GM19463 (cell line): ENCODE results near the gene JPT2.
"Not testable (repeated sequence)": the region's sequence is repeated elsewhere in the genome, so short reads cannot be mapped to it uniquely, and the experiment has no call there.

ENCODE experiments used
- ATAC-seq: cut with Tn5 transposase; IDR thresholded peaks from one replicate; pipeline ENCODE4 v1.9.1; 2021; ENCODE audit warnings: mild to moderate bottlenecking, moderate library complexity; ENCODE audit not compliant: unreplicated experiment

The JPT2 gene

DNA sequence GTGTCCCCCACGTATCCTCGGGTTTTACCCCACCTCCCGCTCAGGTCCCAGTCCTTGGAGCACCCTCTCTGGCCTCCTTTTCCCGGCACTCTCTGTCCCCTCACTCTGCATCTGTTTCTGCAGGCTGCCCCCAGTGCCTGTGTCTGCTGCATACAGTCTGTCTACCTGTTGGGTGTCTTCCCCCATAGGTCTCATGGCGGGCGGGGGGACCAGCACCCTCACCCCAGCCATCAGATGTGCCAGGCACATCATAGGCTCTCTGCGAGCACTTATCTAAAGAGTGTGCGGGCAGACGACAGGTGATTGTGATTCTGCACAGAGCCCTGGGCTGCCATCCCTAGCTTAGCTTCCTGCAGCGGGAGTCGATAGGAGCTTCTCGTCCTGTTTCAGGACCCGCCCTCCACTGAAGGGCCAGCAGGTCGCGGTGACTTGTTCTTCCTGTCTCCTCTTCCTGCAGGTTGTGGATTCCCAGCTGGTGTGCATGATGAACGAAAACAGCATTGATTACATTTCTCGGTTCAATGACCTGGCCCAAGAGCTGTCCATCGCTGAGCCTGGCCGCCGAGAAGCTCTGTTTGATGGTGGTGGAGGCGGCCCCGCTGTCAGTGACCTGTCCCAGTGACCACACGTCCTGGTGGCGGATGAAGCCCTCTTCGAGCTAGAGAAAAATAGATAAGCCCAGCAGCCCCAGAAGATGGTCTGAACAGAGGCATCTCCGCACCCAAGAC lies 4.5 kb upstream of the JPT2 start:
- no peak for ATAC-seq

DNA sequence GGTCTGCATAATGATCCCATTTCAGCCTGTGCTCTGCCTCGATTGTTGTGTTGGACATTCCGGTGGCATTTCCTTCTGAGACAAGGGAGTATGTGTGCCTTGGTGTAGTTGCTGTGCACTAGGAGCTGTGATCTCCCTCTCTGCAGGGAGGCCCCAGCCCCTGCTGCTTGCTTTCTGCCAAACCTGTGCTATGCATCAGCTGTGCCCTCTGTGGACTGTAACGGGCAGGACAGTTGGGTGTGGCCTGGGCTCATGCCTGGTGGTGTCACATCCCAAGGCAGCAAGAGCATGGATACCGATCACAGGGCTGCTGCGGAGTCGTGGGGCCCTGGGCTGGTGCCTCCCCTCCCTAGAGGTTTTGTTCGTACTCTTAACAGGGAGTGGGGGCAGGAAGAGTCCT lies 3.8 kb upstream of the JPT2 start:
- no peak for ATAC-seq

DNA sequence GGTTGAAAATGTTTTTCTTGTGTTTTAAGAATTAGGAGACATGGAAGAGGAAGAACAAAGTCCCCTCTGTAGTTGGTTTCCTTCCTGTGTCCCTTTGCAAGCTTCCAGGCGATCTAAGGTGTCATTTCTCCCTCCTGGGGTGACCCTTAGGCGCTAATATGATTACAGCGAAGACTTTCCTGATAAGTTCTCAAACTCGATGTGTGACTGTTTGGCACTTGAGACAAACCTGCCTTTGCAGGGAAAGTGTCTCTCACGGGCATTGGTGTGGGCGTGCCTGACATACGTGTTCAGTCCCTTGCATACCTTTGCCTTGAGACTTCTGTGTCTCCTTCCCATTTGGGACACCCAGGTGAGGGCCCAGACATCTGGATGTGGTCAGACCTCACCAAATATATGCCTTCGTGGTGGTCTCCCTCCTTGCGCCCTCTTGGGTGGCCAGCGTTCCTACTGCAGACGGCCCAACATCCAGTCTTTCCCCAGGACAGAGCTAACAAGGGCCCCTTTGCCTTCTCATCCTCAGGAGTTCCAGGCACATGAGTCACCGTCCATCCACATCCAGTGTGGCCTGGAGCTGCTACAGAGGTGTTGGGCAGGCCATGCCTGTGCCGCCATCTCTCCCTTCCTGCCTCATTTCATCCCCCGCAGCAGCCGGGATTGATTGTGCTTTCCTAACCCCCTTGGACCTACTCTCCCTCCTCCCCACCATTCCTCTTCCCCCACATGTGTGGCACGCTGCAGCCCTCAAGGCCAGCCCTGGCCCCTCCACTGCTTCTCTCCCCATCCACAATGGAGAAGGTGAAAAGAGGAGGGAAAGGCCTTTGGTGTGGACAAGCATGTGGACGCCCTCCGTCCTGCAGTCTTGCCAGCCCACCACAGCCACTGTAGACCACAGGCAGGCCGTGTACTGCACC lies 3.1 kb upstream of the JPT2 start:
- no peak for ATAC-seq

DNA sequence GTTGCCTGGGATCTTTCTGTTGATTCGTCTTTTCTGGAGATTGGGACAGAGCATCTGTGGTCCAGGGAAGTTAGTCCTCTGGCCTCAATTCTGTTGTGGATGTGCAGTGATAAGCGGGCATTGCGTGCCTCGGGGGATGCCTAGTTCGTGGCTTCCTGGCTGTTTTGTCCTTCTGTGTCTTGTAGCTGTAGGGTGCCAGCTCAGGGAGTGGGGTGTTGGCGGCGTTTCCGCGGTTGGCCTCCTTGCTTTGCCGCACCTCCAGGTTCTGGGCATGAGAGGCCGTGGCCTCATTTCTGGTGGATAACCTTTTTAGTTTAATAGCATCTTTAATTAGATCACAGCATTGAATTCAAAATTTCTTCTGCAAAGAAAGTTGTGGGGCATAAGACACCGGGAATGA lies 1.4 kb upstream of the JPT2 start:
- no peak for ATAC-seq

DNA sequence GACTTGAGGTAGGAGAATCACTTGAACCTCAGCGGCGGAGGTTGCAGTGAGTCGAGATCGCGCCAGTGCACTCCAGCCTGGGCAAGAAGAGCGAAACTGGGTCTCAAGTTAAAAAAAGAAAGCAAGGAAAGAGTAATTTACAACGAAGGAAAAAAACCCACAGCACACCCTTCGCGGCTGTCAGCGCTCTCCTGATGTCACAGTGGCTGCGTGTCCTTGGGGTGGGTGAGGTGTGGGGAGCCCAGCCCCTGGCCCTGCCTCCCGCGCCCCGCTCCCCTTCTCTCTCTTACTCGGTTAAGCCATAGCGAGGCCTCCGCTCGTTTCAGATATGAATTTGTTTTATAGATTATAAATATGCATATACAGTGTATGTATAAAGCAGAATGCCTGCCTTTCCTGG lies 740 bp upstream of the JPT2 start:
- no peak for ATAC-seq

DNA sequence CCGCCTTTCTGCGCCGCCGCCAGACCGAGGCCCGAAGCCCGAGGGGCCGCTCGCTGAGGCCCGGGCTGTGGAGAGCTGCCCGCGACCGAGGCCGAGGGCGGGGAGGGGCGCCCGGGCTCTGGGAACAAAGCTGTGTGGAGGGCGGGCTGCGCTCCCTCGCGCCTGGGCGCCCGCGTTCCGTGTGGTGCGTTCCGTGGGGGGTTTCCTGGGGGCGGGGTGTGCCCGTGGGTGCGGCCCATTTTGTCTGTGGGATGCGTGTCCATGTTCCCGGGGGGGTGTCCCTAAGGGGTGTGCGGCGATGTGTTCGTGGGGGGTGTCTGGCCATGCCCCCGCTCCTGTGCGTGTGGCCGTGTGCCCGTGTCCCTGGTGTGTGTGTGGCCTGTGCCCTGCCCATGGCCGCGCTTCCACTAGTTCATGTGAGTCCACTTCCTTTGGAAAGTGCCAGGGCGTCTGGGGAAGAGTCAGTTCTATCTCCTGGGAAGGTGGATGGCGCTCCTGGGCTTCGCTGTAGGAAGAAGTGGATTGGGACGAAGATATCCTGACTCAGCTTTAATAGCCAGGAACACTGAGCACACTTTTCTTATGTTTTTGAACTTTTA lies 520 bp downstream of the JPT2 start:
- ATAC-seq, result peak; percentile 6

DNA sequence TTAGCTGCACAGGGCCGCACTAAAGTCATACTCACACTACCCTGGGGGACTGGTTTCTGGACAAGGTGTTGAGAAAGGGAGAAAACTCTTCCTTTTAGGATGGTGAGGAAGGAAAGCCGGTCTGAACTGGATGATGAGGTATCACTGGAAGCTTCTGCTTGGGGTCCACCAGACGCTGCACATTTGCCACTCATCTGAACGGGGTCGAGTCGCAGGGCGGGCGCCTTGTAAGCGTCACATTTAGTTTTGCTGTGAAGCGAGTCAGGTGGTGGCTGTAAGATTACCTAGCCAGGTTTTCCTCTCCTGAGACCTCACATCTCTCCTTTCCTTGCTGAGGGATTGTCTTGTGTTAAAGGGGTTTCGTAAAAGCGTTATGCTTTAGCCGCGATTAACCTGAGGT lies 2.3 kb downstream of the JPT2 start:
- ATAC-seq, result no peak

DNA sequence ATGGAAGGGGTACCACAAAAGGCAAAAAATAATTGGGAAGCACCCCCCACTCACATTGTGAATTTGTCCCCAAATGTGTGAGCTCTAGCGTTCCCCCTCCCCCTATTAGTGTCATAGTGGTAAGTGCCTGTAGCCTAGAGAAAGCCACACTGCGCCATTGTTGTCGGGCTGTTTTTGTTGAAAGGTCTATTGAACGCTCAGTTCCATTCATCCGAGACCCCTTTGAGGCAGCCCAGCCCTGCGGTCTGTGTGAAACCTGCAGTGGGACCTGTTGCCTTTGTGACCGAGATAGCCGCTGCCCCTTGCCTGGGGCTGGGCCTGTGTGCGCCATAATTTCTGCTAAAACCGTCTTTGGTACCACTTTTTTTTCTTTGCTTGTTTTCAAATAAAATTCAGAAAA lies 3.0 kb downstream of the JPT2 start:
- no peak for ATAC-seq

DNA sequence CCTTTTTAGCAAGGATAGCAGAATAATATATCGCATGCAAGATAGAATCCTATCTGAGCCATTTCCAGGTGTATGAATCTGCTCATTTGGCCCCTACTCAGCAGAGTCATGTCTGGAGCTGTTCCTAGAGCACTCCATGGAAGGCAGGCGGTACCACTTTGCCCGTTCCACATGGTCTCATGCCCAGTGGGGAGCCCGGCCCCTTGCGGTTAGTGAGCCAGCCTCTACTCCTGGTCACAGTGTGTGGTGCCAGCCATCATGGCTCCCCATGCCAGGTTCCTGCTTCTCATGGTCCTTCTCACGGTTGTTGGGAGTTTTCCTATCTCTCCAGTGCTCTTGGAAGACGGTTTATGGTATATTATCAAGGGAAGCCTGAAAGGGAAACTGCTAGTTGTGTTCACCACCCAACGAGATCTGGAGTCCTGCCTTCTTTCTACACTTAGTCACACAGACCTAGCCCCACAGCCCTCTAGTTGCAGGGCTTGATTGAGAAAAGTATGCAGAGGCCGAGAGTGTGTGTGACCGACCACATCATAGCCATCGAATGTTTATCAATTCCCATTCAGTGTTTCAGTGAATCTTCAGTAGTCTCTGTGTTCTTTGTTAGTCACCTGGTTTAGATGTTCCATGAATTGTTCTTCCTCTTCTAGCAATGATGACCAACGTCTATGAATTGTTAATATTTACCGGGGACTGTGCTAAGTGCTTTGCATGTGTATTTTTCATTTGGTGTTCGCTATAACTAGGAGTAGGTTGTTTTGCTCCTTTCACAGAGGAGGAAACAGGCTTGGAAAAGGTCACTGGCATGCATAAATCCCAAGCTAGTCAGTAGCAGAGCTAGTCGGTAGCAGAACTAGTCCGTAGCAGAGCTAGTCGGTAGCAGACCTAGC lies 9.6 kb downstream of the JPT2 start:
- ATAC-seq, result no peak

DNA sequence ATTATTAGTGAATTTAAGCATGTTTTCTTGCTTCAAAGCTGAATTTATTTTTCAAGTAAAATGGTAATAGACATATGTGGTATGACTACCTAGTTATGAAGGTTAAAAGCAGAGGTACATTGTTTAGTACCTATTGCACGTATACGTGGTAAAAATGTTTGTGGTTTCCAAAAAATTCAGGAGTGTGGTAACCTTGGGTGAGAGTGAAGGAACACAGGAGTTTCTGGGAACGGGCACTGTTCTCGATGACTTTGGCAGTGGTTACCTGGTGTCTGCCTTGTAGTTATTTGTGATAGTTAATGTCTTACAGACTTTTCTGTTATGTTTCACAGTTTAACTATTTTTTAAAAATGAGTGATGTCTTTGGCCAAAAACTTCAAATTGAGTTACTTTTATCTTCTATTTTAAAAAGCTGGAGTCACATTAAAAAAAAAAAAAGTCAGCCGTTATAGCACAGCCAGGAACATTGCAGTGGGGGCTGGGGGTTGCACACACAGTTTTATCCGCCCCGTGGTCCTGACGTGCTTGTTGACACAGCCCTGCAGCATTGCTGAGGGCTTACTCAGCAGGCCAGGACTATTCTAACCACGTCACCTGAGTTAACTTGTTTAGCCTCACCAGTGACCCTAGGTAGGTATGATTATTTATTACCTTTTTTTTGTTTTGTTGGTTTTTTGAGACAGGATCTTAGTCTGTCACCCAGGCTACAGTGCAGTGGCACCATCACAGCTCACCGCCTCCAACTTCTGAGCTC lies 10.9 kb downstream of the JPT2 start:
- ATAC-seq, result no peak

DNA sequence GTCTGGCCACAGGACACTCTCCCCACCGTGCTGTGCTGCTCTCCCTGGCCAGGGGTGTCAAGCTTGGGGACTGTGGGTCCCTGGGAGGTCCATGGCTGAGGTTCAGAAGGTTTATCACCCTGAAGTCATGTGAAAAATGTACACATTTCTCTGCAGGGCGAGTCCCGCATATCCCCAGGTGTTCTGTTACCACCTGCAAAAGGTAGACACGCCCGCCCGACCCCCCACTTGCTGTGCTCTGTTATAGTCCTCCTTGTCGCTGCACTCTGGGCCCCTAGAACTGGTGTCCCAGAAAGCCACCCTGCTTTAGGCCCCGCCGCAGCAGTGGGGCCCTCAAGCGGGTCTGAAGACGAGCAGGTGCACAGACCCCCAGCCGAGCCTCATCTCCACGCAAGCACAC lies 11.8 kb downstream of the JPT2 start:
- no peak for ATAC-seq

DNA sequence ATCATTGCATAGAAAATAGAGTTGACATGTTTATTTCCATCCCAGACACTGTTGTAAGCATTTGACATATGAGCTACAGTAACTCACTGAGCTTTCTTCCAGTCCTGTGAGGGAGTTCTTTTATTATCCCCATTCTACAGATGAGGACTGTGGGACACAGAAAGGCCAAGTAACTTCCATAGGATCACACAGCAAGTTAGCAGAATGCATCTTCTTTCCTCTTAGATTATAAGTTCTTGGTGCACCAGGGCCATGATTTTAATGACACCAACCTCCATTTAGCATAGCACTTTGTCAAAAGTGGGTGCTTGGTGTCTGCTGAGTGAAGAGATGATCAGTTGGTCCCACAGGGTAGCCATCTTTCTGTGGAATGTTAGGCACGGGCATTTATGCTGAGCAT lies 12.7 kb downstream of the JPT2 start:
- ATAC-seq, result no peak

DNA sequence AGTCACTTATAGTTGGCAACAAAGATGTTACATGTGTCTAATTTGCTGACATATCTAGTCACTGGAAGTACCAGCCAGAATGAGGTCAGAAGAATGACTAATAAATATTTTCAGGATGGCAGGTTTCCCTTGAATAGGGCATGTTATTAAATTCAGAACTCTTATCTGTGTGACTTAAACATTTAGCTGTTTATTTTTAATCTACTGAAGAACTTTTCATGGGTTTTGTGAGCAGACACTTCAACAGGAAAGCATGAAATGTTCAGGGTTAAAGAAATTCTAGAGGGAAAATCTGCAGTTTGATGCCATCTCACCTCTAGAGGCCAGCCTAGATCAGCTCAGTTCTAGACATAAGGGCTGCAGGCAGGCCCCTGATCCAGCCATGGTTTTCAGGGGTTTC lies 13.2 kb downstream of the JPT2 start:
- no peak for ATAC-seq

DNA sequence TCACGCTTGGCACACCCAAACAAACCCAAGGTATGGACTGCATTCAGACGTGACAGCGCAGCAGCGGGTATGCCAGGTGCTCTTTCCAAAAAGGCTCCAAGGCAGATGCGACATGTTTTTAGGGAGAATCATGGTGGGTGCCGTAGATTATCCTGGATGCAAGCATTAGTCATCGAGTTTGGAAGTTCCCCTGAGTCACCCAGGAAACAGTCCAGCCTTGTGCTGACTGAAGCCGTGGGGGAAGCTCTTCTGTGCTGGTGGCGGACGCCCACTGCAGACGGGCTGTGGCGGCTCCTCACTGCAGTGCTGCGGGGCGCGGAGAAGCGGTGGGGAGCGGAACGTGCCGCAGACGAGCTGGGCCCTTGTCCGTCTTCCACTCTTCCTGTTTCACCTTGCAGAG lies 13.9 kb downstream of the JPT2 start:
- ATAC-seq, result no peak

DNA sequence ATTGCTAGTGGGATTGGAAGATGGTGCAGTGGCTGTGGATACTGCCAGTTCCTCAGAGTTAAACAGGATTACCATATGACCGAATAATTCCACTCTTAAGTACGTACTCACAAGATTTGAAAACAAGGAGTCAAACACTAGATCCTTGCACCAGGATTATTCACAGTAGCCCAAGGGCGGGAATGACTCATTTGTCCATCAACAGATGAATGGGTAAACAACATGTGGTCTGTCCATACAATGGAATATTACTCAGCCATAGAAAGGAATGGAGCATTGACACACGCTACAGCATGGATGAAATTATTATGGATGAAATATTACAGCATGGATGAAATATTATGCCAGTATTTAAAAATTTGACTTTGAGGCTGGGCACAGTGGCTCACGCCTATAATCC lies 18.8 kb downstream of the JPT2 start:
- no peak for ATAC-seq

DNA sequence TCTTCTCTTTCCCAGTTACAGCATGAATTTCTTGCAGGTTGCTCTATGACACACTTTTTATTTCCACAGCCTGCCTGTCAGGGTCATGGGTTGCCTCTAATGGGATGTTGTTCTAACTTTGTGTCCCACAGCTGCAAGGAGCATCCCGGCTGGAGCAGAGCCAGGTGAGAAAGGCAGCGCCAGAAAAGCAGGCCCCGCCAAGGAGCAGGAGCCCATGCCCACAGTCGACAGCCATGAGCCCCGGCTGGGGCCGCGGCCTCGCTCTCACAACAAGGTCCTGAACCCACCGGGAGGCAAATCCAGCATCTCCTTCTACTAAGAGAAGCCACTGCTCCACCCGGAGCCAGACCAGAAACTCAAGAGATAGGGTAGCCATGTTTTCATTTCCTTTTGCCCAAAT lies 20.6 kb downstream of the JPT2 start:
- ATAC-seq, result no peak

DNA sequence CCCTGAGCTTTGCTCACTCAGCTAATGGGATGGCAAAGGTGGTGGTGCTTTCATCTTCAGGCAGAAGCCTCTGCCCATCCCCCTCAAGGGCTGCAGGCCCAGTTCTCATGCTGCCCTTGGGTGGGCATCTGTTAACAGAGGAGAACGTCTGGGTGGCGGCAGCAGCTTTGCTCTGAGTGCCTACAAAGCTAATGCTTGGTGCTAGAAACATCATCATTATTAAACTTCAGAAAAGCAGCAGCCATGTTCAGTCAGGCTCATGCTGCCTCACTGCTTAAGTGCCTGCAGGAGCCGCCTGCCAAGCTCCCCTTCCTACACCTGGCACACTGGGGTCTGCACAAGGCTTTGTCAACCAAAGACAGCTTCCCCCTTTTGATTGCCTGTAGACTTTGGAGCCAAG lies 22.2 kb downstream of the JPT2 start:
- ATAC-seq, result no peak

DNA sequence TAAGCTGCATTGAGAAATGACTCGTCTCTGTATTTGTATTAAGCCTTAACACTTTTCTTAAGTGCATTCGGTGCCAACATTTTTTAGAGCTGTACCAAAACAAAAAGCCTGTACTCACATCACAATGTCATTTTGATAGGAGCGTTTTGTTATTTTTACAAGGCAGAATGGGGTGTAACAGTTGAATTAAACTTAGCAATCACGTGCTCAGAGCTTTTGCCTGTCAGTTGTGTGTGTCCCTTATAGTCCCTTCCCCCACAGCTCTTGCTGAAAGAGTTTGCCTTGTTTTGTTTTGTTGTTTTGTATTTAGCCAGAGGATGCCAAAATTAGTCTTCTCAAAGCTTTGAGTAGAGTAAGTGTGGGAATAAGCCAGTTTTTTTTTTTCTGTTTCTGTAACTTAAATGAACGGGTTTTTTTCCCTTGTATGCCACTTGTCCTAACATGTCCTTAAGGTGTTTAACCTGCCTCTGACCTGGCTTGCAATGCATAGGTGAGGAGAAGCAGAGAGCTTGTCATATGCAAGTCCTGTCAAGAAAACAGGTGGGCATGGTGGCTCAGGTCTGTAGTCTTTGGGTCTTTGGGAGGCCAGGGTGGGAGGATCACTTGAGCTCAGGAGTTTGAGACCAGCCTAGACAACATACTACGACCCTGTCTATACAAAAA lies 23.3 kb downstream of the JPT2 start:
- ATAC-seq, result no peak

DNA sequence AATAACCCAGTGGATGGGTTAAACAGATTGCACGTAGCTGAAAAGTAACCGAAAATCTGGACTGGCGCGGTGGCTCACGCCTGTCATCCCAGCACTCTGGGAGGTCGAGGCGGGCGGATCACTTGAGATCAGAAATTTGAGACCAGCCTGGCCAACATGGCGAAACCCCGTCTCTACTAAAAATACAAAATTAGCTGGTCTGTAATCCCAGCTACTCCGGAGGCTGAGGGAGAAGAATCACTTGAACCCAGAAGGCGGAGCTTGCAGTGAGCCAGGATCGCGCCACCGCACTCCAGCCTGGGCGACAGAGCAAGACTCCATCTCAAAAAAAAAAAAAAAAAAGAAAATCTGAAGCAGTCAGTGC lies 27.2 kb downstream of the JPT2 start:
- ATAC-seq, result not testable (repeated sequence)
